Measurements from ENCODE around the gene GARIN5A.
"Not testable (repeated sequence)": the region's sequence is repeated elsewhere in the genome, so short reads cannot be mapped to it uniquely, and the experiment has no call there.

Gene GARIN5A

DNA sequence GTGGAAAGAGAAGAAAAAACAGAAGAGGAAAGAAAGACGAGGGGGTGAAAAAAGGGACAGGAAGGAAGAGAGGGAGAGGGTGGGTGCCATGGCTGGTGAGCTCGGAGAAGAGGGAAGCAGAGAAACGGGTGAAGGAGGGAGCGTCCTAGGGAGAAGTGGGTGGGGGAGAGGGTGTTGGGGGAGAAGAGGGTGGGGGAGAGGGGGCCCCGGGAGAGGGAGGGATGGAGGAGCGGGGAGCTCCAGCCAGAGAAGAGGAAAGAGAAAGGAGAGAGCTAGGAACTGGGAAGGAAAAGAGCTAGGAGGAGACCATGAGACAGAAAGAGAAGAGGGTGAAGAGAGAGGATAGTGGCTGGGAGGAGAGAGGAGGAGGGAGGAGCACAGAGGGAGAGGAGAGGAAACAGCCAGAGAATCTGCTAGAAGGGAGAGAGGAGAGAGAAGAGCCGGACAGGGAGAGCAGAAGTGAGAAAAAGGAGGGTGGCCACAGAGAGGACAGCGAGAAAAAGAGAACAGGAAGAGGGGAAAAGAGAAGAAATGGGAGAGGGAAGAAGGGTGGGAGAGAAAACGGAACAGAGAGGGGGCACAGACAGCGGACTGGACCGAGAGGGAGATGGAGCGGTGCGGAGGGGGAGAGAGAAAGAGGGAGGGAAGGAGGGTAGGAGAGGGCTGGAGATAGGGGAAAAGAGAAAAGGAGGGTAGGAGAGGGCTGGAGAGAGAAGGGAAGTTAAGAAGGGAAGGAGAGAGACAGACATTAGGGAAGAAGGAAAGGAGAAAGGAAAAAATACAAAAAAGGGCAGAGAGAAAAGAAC, 11.9 kb upstream of the GARIN5A start:
- DNase-seq (ENCODE audit: low read depth): no peak

DNA sequence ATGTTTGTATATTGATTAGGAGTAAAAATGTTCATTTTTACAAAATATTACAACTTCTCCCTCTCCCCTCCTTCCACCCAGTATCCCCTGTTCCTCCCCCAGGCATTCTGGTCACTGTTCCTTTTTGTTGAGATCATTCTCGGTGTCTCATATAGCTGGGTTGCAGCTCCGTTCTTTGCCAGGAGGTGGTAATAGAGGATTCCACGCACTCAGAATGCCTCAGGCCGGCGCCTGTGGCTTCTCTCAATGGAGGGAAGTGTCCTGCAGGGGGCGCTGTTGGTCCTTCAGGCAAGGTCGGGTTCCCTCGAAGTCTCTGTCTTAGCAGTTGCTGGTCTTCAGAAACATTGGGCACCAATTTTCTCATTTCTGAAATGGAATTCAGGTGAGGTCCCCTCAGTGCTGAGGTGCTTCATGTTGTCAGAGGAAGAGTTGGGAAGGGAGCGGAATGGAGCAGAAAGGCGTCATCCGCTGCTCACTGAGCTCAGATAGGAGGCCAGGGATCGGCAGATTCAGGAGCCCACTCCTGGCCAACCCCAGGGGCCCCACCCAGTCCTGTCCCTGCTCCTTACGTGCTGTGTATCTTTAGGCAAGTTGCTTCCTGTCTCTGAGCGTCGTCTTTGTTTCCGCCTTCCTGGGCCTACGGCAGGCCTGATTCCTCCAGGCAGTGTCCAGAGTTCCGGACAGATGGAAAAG, 10.3 kb upstream of the GARIN5A start:
- DNase-seq (ENCODE audit: low read depth): peak; percentile 29

DNA sequence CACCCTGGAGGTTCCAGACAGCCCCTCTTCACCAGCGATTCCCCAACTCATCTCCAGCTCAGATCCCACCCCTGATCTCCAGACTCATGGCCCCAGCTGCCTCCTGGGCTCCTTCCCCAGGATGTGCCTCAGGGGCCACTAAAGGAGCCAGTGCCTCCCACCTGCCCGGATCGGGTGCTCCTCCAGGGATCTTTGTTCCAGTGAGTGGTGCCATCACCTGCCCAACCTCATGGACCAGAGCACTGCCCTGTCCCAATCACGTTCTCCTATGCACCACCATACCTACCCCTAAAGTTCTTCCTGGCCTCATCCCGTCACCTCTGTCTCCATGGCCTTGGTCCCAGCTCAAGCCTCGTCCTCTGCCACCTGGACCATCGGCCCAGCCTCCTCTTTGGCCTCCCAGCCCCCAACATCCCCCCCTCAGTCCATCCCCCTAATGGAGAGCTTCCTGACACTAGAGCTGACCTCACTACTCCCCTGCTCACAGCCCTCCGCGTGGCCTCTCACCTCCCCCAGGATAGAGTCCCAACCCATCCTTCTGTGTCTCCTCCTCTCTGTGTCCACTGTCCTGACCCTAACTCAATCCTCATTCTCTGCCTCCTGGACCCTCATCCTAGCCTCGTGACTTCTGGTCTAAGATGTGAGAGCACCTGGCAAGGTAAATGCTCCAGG, 8.8 kb upstream of the GARIN5A start:
- DNase-seq (ENCODE audit: low read depth): no peak

DNA sequence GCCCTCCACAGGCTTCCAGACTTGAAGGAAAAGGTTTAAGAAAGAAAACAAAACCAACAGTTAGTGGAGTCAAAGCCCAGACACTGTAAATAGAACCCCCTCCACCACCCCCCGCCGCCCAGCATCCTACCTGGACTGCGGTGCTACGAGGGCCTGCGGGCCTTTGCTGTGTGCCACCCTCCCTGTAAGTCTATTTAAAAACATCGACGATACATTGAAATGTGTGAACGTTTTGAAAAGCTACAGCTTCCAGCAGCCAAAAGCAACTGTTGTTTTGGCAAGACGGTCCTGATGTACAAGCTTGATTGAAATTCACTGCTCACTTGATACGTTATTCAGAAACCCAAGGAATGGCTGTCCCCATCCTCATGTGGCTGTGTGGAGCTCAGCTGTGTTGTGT, 6.3 kb upstream of the GARIN5A start:
- DNase-seq (ENCODE audit: low read depth): no peak

DNA sequence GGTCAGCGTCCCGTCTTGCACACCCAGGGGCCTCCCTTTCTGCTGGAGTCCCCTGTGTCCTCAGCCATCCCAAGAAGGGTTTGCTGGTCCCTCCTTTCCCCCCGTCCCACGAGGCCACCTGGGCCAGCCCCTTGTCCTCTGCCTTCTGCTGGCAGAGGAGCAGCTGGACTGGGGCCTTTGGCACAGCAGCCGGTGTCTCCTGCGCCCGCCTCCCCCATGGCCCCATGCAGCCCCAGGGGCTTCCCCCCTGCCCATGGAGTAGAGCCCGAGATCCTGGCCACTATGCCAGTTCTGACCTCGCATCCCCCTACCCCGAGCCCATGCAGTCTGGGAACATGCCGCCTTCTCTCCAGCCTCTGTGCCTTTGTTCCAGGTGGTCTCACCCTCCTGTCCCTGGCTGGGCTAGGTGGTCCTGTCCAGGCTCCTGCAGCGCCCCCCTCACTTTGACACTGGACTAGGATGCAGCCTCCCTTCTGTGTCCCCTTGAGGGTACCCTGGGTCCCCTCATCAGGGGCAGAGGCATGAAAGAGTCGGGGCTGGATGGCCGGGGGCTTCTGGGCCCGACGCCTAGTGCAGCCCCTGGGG, 5.7 kb upstream of the GARIN5A start:
- DNase-seq (ENCODE audit: low read depth): no peak

DNA sequence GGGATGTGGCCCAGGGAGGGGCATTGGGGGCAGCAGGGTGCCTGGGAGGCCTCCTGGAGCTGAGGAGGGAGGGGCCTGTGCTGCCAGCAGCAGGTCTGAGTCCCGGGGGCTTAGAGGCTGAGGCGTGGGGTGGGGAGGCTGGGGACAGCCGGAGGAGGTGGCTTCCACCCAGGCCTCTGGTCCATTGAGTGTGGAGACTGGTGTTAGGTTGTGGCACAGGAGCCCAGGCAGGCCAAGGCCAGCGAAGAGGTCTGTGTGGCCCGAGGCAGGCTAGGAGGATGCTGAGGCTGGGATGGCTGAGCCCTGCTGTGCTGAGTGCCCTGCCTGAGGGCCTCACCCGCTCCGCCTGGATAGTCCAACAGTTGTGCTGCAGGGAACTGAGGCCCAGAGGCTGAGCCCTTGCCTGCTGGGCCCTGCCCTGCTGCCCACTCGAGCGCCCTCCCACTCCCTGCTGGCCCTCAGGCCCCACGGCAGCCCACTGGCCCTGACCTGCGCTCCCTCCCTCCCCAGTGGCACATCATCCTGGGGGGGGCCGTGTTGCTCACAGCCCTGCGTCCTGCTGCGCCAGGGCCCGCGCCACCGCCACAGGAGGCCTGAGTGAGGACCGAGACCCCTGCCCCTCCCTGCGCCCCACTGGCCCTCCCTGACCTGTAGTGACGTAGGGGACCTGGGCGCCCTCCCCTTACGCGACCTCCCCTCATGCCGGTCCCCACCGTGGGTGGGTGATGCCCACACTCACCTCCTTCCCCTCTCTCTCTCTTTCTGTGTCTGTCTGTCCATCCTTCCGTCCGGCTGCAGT, 4.9 kb upstream of the GARIN5A start:
- DNase-seq (ENCODE audit: low read depth): no peak

DNA sequence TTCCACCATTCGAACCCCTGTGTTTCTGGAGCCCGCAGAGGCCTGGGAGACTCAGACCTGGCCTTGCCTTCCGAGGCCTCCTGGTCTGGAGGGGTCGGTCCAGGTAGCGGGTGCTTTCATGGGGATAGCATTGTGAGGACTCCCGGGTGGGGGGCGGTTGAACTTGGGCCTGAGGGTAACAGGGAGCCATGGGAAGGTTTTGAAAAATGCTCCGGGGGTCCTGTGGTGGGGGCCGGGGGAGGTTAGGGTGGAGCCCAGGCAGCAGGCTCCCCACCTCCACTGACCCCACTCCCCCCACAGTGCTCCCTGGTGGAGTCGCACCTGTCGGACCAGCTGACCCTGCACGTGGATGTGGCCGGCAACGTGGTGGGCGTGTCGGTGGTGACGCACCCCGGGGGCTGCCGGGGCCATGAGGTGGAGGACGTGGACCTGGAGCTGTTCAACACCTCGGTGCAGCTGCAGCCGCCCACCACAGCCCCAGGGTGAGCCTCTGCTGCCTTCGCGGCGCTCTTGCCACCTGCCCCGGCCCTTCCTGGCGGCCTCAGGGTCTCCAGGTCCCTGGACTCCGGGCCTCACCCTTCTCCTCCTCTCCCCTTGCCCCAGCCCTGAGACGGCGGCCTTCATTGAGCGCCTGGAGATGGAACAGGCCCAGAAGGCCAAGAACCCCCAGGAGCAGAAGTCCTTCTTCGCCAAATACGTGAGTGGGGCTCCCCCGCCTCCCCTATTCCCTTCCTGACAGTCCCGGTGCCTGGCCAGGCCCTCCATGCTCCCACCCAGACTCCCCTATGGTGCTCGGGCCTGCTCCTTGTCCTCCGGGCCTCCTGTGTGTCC, 3.8 kb upstream of the GARIN5A start:
- no peak for DNase-seq (ENCODE audit: low read depth)

DNA sequence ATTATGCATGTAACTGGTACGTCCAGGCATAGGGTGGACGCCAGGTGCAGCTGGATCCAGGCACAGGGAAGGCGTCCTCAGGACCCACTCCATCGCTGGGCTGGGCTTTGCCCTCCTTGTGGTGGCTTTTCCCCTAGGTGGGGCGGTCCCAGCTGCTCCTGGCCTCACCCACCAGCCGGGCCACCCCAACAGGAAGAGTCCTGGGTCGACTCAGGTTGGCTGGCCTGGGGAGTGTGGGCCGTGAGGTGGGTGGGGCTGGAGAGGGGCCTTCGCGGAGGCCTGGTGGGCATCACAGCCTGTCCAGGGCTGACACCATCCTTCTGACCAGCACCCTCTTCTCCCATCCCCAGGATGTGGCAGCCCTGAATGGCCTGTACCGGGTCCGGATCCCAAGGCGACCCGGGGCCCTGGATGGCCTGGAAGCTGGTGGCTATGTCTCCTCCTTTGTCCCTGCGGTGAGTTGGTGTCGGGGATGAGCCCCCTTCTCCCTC, 3.2 kb upstream of the GARIN5A start:
- DNase-seq (ENCODE audit: low read depth): no peak

DNA sequence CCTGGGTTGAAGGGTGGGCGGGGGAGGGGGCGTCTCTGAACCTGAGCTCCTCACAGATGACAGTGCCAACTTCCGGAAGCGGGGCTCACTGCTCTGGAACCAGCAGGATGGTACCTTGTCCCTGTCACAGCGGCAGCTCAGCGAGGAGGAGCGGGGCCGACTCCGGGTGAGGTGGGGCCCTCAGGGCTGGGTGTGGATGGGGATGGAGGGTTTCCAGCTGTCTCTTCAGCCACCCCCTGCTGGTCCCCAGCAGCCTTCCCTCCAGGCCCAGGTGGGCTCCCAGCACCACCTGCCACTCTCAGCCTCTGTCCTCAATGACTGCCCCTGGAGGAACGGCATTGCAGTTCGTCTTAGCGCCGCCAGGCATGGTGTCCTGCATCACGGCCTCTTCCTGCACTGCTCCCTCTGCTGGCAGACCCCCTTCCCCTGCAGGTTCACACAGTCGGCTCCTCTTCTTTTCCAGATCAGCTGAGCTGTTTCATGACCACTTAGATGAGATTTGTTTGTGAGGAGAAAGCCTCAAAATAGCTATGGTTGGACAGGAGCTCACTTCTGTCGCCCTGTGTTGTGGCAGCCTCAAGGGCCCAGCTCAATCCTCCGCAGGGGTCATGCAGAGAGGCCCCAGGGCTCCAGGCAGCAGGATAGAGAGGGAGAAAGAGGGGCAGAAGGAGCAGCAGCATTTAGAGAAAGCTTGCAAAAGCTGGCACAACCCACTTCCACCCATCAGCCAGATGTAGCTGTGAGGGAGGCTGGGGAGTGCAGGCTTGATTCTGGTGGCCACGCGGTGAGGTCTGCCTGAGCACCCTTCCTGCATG, 2.5 kb upstream of the GARIN5A start:
- no peak for DNase-seq (ENCODE audit: low read depth)

DNA sequence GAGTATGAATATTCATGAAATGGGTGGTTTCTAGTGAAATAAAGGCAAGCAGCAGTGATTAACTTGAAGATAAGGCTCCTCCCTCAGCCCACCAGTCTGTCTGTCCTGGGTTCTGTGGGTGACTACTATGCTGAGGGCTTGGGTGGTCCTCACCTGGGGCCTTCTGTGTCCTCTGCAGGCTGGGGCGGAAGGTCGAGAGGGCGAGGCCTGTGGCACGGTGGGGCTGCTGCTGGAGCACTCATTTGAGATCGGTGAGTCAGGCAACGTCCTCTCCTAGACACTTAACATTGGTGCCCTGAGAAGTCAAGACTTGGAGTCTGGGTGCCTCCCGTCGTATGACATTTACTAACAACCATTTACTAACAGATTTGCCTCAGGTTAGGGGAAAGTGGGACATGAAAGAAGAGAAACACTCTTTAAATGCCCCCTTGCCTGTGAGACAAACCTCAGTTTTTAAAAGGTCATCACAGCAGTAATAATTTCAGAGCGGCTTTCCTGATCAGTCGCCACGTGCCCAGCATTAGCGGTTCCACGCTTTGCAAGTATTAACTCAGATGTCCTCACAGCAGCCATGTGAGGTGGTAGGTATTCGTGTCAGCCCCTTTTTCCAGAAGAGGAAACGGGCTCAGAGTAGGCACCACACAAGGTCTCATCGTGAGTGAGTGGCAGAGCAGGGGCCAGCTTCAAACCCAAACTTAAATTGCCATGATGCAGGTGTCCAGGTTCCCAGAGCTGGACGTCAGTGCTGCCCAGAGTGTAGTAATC, 1.3 kb upstream of the GARIN5A start:
- no peak for DNase-seq (ENCODE audit: low read depth)

DNA sequence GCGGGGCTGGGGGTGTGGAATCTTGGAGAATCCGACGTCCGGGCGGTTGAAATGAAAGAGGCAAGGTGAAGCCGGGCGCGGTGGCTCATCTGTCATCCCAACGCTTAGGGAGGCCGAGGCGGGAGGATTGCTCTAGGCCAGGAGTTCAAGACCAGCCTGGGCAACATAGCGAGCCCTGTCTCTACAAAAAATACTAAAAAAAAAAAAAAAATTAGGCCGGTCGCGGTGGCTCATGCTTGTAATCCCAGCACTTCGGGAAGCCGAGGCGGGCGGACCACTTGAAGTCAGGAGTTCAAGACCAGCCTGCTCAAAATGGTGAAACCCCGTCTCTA, 225 bp upstream of the GARIN5A start:
- DNase-seq (ENCODE audit: low read depth): no peak

DNA sequence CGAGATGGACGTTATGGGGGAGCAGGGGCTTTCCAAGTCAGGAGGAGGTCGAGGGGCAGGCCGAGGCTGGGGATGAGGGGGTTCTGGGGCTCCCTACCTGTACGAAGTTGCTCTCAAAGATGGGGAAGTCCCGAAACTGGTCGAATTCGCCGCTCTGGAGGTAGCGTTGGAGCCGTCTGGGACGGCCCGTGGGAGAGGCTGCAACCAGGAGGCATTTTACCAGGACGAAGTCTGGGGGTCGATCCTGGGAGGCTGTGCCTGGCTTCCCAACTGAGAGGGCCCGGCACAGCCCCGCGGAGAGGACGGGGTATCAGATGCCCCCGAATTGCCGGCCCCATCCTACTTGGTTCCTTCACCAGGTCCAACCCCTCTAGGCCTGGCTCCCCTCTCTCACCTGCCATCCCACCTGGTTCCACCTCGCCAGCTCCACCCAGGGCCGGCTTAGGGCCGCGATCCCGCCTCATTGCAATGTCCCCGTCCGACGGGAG, 868 bp downstream of the GARIN5A start:
- no peak for DNase-seq (ENCODE audit: low read depth)

DNA sequence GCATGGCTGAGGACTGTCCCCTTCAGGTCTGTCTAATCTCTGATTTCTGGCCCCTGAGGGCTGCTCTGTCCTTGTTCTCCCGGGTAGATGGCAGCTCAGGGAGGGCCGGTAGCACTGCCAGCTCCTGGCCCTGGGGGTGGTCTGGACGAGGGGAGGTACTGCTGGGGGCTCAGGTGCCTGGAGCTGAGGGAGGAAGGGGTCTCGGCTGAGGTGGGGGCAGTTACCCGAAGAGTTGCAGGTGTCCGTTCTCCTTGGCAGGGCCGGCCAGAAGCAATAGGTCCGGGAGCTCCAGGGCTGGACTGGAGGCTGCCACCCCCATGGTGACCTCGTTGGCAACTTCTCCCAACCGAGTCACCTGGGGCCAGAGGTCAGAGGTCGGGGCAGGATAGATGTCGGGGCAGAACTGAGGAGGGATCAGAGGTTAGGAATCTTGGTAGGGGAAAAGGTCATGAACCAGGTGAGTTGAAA, 1.5 kb downstream of the GARIN5A start:
- DNase-seq (ENCODE audit: low read depth): no peak

DNA sequence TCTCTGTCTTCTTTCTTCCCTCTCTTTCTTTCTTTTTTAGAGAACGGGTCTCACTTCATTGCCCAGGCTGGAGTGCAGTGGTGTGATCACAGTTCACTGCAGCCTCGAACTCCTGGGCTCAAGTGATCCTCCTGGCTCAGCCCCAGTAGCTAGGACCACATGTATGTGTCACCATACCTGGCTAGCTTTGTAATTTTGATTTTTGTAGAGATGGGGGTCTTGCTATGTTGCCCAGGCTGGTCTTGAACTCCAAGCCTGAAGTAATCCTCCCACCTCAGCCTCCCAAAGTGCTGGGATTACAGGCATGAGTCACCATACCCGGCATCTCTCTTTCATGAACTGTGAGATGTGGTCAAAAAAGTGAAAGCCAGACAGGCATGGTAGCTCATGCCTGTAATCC, 3.3 kb downstream of the GARIN5A start:
- DNase-seq (ENCODE audit: low read depth): not testable (repeated sequence)

DNA sequence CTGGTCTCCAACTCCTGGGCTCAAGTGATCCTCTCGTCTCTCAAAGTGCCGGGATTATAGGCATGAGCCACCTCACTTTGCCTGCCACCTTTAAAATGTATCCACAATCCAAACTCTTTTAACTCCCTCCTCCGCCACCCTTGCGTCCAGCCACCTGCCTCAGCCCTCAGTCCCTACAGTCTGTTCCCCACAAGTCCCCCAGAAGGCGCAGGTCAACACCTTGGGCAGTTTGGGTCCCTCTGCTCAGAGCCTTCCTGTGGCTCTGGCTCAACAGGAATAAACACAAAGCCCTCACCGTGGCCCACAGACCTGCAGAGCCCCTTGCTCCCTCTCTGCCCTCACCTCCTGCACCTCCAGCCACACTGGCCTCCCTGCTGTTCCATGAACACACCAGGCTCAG, 7.8 kb downstream of the GARIN5A start:
- DNase-seq (ENCODE audit: low read depth): no peak

DNA sequence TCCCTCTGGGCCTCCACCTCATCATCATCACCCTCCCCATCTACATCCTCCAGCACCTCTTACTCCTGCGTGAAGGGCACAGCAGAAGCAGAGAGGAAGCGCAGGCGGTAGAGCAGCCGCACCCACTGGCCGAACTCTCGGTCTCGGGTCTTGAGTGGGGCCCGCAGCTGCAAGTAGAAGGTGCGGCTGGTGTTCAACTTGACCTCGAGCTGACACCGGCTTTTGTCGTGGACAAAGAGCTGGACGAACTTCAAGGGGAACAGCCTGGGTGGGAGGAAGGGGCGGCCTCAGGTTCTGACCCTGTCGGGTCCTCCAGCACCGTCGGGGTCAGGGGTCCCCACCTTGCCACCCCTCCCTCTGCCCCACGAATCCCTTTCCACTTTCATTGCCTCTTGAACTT, 9.1 kb downstream of the GARIN5A start:
- no peak for DNase-seq (ENCODE audit: low read depth)

DNA sequence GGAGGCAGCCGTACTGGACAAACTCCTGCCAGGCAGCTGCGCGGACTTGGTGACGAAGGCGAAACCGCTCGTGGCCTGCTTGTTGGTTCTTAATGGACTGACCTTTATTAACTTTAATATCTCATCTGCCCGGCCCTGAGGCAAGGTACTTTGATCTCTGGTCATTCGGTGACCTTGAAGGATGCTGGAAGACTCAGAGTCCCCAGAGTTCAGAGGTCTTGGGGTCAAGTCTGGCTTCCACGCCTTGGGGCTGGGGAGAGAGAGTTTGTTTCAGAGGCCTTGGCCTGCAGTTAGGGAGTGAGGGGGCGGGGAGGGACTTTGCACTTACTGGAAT, 10.0 kb downstream of the GARIN5A start:
- no peak for DNase-seq (ENCODE audit: low read depth)

DNA sequence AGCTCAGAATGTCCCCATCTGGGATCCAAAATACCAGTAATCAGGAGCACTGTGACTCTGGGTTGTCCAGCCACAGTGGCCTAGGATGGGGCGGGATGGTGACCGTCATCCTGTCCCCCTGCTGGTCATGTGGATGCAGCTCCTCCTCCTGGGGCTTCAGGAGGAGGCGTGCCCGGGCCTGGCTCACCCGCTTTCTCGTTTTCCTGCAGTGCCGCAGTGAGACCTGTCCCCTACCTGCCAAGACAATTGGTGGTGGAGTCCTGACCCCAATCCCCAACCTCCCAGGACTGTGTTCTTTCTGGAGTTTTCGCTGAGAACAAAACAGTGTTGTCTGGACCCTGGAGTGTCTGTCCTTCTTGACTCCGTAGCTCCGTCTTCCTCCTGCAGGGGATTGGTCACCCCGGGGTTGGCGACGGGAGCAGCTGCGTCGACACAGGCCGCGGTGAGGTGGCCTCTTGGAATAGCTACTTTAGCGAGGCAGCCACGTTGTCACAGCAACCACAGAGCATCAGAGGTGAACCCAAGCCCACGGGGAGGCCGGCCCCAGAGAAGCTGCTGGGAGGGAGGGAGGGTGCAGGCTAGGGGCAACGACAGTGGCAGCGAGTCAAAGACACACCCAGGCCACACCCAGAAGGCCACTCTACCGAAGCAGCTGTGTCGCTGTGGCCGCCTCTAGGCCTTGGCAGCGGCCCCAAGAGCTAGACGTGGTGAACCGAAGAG, 10.5 kb downstream of the GARIN5A start:
- DNase-seq (ENCODE audit: low read depth): no peak

DNA sequence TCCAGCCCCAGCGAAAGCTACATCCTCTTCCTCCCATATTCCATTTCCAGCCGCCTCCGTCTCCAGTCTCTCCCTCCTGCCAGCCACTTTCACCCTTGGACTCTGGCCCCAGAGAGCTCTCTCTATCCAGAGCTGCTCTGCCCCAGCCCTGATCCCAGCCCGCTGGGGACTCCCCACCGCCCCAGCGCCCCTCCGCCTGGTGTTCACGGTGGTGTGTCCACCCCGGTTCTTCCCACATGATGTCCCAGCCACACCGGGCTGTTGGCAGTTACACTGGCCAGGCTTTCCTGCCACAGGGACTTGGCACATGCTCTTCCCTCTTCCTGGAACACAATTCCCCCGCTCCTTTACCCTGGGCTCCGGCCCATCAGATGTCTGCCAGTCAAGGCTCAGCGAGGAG, 11.6 kb downstream of the GARIN5A start:
- DNase-seq (ENCODE audit: low read depth): no peak
